Mesodermal cell (in vitro differentiated cells): Measurements from ENCODE around the gene NAV2.

Experiments
- H3K27ac ChIP-seq: 2 replicates; pipeline ENCODE4 v1.7.0; 2013; ENCODE audit warnings: mild to moderate bottlenecking, low read depth, low read length, moderate library complexity; ENCODE audit not compliant: severe bottlenecking
- H3K36me3 ChIP-seq: 2 replicates; pipeline ENCODE4 v1.7.1; 2013; ENCODE audit warnings: mild to moderate bottlenecking, low read length, moderate library complexity; ENCODE audit not compliant: control insufficient read depth, insufficient read depth
- H3K4me1 ChIP-seq: one replicate; pipeline ENCODE4 v1.7.1; 2013; ENCODE audit warnings: mild to moderate bottlenecking, low read length; ENCODE audit not compliant: insufficient read depth, control insufficient read depth, poor library complexity, severe bottlenecking
- H3K4me3 ChIP-seq: 2 replicates; pipeline ENCODE4 v1.7.0; 2013; ENCODE audit warnings: low read length, control low read depth, mild to moderate bottlenecking; ENCODE audit not compliant: insufficient read depth, poor library complexity, severe bottlenecking; ENCODE audit errors: extremely low read depth
- H3K9me3 ChIP-seq: 2 replicates; pipeline ENCODE4 v1.7.1; 2013; ENCODE audit warnings: mild to moderate bottlenecking, low read length, moderate library complexity; ENCODE audit not compliant: control insufficient read depth
- WGBS, 2 experiments: methylation state at CpG; one replicate each; pipeline ENCODE4 v1.1.5; 2013; ENCODE audit warnings: missing lambda C conversion rate in 2 of 2; ENCODE audit not compliant: insufficient coverage in 2 of 2; 5-methylcytosine and 5-hydroxymethylcytosine counted together

NAV2 gene

GRCh38 chr11:19675397-19675796 lies 37.2 kb upstream of the NAV2 start:
- WGBS, 2 experiments: 100% methylated on average over 3 of the region's 5 CpGs
- Histone ChIP-seq H3K36me3 (no peaks in the 10 kb centered on the region), H3K4me1 (peaks cover 32% of the 10 kb centered on the region), H3K4me3 (no peak overlapping the region), H3K27ac (no peak overlapping the region), H3K9me3 (no peaks in the 10 kb centered on the region)

- WGBS, 2 experiments: 84 to 85% methylated on average over 11 of the region's 15 CpGs
- peak overlapping the region; percentile 60 for H3K27ac ChIP-seq
- no peaks in the 10 kb centered on the region for H3K9me3 ChIP-seq
- no peak overlapping the region for H3K4me3 ChIP-seq
- no peaks in the 10 kb centered on the region for H3K36me3 ChIP-seq
- H3K4me1 ChIP-seq: peaks cover 34% of the 10 kb centered on the region
These were observed 35.9 kb upstream of the NAV2 start for GRCh38 chr11:19676475-19677380.

- Histone ChIP-seq H3K4me3 (no peak overlapping the region), H3K4me1 (peaks cover 31% of the 10 kb centered on the region), H3K9me3 (no peaks in the 10 kb centered on the region), H3K27ac (no peak overlapping the region), H3K36me3 (no peaks in the 10 kb centered on the region)
- WGBS, 2 experiments: 88 to 97% methylated on average over 5 to 6 of the region's 8 CpGs
These were observed 35.1 kb upstream of the NAV2 start for GRCh38 chr11:19677381-19678080.

GRCh38 chr11:19679952-19680828 lies 32.4 kb upstream of the NAV2 start:
- Histone ChIP-seq H3K4me3 (no peak overlapping the region), H3K27ac (peak overlapping the region; percentile 86), H3K36me3 (no peaks in the 10 kb centered on the region), H3K9me3 (no peaks in the 10 kb centered on the region), H3K4me1 (peaks cover 22% of the 10 kb centered on the region)
- WGBS, 2 experiments: 34 to 38% methylated on average over 5 to 6 of the region's 12 CpGs

GRCh38 chr11:19680829-19681368 lies 31.7 kb upstream of the NAV2 start:
- WGBS, 2 experiments: 83 to 92% methylated on average over 1 to 2 of the region's 4 CpGs
- Histone ChIP-seq H3K4me3 (no peak overlapping the region), H3K4me1 (peaks cover 22% of the 10 kb centered on the region), H3K27ac (peak overlapping the region; percentile 86), H3K9me3 (no peaks in the 10 kb centered on the region), H3K36me3 (no peaks in the 10 kb centered on the region)

GRCh38 chr11:19683141-19683805 lies 29.4 kb upstream of the NAV2 start:
- no peak overlapping the region for H3K4me3 ChIP-seq

GRCh38 chr11:19683862-19684491 lies 28.7 kb upstream of the NAV2 start:
- H3K4me3 ChIP-seq: no peak overlapping the region
- H3K9me3 ChIP-seq: no peaks in the 10 kb centered on the region
- 100% methylated on average over 1 of the region's 2 CpGs; no CpG with 5 or more reads in 1 of the 2 experiments for WGBS, 2 experiments
- H3K27ac ChIP-seq: no peak overlapping the region
- no peaks in the 10 kb centered on the region for H3K36me3 ChIP-seq
- H3K4me1 ChIP-seq: peaks cover 16% of the 10 kb centered on the region

More at GRCh38 chr11:19683141-19683805, 29.4 kb upstream of the NAV2 start:
- H3K9me3 ChIP-seq: no peaks in the 10 kb centered on the region
- peaks cover 16% of the 10 kb centered on the region for H3K4me1 ChIP-seq
- no peak overlapping the region for H3K27ac ChIP-seq
- no peaks in the 10 kb centered on the region for H3K36me3 ChIP-seq
- WGBS, 2 experiments: 83 to 93% methylated on average over 4 to 5 of the region's 5 CpGs

GRCh38 chr11:19686234-19686633 lies 26.4 kb upstream of the NAV2 start:
- no peaks in the 10 kb centered on the region for H3K36me3 ChIP-seq
- no peaks in the 10 kb centered on the region for H3K4me1 ChIP-seq
- no peak overlapping the region for H3K4me3 ChIP-seq
- WGBS, 2 experiments: 88 to 100% methylated on average over 1 of the region's 1 CpG
- H3K27ac ChIP-seq: no peak overlapping the region
- H3K9me3 ChIP-seq: no peaks in the 10 kb centered on the region

- Histone ChIP-seq H3K4me3 (no peak overlapping the region), H3K4me1 (no peaks in the 10 kb centered on the region), H3K9me3 (no peaks in the 10 kb centered on the region), H3K36me3 (no peaks in the 10 kb centered on the region), H3K27ac (no peak overlapping the region)
- whole genome bisulfite sequencing, 2 experiments: 86 to 94% methylated on average over 1 of the region's 1 CpG
These were observed 25.2 kb upstream of the NAV2 start for GRCh38 chr11:19687392-19687791.
